ENCODE data around the gene PARD3B.
"Not testable (repeated sequence)": the region's sequence is repeated elsewhere in the genome, so short reads cannot be mapped to it uniquely, and the experiment has no call there.

PARD3B gene

DNA sequence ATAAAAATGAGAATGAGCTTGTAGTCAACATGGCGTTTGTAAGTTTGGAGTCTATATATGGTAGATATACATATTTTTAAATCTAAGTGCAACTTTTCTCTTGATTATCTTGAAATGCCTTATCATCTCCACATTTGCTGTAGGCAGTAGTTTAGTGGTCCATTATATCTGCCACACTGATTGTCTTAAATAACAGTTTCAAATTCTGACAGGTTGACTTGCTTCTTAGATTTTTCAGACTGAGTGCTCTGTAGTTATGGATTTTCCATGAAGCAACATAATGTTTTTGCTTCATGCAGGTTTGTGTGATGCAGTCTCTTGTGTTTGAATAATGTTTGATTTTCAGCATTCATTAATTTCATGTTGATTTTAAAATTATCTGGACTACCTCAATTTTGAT, 12.3 kb downstream of the PARD3B start:
- H3K79me2 ChIP-seq (ENCODE audit: insufficient read depth, low read length): no peaks in the 10 kb centered on the region
- TF ChIP-seq EZH2phosphoT487 (conservative IDR thresholded peaks at IDR 0.05; ENCODE audit: low read length): no peak
- TF ChIP-seq, protein P1, sequence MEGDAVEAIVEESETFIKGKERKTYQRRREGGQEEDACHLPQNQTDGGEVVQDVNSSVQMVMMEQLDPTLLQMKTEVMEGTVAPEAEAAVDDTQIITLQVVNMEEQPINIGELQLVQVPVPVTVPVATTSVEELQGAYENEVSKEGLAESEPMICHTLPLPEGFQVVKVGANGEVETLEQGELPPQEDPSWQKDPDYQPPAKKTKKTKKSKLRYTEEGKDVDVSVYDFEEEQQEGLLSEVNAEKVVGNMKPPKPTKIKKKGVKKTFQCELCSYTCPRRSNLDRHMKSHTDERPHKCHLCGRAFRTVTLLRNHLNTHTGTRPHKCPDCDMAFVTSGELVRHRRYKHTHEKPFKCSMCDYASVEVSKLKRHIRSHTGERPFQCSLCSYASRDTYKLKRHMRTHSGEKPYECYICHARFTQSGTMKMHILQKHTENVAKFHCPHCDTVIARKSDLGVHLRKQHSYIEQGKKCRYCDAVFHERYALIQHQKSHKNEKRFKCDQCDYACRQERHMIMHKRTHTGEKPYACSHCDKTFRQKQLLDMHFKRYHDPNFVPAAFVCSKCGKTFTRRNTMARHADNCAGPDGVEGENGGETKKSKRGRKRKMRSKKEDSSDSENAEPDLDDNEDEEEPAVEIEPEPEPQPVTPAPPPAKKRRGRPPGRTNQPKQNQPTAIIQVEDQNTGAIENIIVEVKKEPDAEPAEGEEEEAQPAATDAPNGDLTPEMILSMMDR (IDR thresholded peaks at IDR 0.05; ENCODE audit: insufficient read depth, low read length, poor library complexity, severe bottlenecking): no peak
- no peak overlapping the region for H3K4me3 ChIP-seq (ENCODE audit: insufficient read depth, low read length, poor library complexity, severe bottlenecking)
- H4K20me1 ChIP-seq (ENCODE audit: low read depth, low read length): no peaks in the 10 kb centered on the region
- H3K4me2 ChIP-seq (ENCODE audit: low read depth, low read length, poor library complexity, severe bottlenecking): no peak overlapping the region
- no peaks in the 10 kb centered on the region for H3K9me3 ChIP-seq (ENCODE audit: insufficient read depth, low read length)
- H3K9ac ChIP-seq (ENCODE audit: low read length): no peak overlapping the region
- no peaks in the 10 kb centered on the region for H3K9me2 ChIP-seq (replicated peaks; ENCODE audit: insufficient read depth, low read length)
- H3F3A ChIP-seq (ENCODE audit: insufficient read depth): no peaks in the 10 kb centered on the region
- no peaks in the 10 kb centered on the region for H3K27me3 ChIP-seq (ENCODE audit: low read length)
- no peaks in the 10 kb centered on the region for H3K36me3 ChIP-seq (ENCODE audit: low read length)
- H3K27ac ChIP-seq (ENCODE audit: low read depth, low read length): no peak overlapping the region
- no peak overlapping the region for H2AFZ ChIP-seq (ENCODE audit: low read depth, low read length, severe bottlenecking)

DNA sequence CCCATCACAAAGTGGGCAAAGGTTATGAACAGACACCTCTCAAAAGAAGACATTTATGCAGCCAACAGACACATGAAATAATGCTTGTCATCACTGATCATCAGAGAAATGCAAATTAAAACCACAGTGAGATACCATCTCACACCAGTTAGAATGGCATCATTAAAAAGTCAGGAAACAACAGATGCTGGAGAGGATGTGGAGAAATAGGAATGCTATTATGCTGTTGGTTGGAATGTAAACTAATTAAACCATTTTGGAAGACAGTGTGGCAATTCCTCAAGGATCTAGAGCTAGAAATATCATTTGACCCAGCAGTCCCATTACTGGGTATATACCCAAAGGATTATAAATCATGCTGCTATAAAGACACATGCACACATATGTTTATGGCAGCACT, 14.1 kb downstream of the PARD3B start:
- H3K4me3 ChIP-seq (ENCODE audit: insufficient read depth, low read length, poor library complexity, severe bottlenecking); H3F3A ChIP-seq (ENCODE audit: insufficient read depth); H3K9ac ChIP-seq (ENCODE audit: low read length); H3K27ac ChIP-seq (ENCODE audit: low read depth, low read length); H3K79me2 ChIP-seq (ENCODE audit: insufficient read depth, low read length); H3K27me3 ChIP-seq (ENCODE audit: low read length); H3K4me2 ChIP-seq (ENCODE audit: low read depth, low read length, poor library complexity, severe bottlenecking); H2AFZ ChIP-seq (ENCODE audit: low read depth, low read length, severe bottlenecking); H3K9me3 ChIP-seq (ENCODE audit: insufficient read depth, low read length); H3K9me2 ChIP-seq (replicated peaks; ENCODE audit: insufficient read depth, low read length); H4K20me1 ChIP-seq (ENCODE audit: low read depth, low read length); H3K36me3 ChIP-seq (ENCODE audit: low read length): not testable (repeated sequence)

DNA sequence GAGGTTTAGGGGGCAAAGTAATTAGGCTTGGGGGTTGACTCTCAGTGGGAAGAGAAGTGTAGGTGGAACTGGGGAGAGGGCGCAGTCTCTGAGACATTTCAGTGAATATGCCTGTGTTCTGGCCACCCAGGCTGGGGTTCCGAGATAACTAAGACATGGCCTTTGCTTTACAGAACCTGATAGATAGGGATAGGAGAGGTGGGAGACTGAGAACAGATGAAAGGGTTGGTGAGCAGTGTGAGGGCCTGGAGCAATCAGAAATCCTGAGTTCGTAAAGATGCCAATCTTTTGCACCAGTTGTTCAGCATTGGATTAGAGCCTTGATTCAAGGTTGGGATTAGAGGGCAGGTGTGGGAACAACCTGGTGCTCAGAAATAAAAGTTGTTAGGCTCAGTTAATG, 15.6 kb downstream of the PARD3B start:
- TF ChIP-seq, protein P1 (IDR thresholded peaks at IDR 0.05; ENCODE audit: insufficient read depth, low read length, poor library complexity, severe bottlenecking): no peak
- TF ChIP-seq EZH2phosphoT487 (conservative IDR thresholded peaks at IDR 0.05; ENCODE audit: low read length): no peak
- Histone ChIP-seq H3K27ac (ENCODE audit: low read depth, low read length) (no peak overlapping the region), H3K9ac (ENCODE audit: low read length) (no peak overlapping the region)

DNA sequence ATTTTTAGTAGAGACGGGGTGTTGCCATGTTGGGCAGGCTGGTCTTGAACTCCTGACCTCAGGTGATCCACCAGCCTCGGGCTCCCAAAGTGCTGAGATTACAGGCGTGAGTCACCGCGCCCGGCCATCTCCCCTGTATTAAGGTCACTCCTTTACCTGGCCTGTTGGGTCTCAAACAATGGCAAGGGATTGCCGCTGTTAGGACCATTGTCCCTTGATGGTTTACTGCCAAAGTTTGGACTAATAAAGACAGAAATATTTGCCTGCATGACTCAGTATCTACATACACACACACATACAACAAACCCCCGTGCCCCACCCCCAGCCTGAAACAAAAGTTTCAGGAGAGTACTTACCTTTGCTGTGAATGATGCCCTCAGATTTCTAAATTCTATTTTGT, 16.5 kb downstream of the PARD3B start:
- no peak overlapping the region for H2AFZ ChIP-seq (ENCODE audit: low read depth, low read length, severe bottlenecking)
- no peaks in the 10 kb centered on the region for H3K9me3 ChIP-seq (ENCODE audit: insufficient read depth, low read length)
- H3K79me2 ChIP-seq (ENCODE audit: insufficient read depth, low read length): no peaks in the 10 kb centered on the region
- H3K4me3 ChIP-seq (ENCODE audit: insufficient read depth, low read length, poor library complexity, severe bottlenecking): no peak overlapping the region
- no peaks in the 10 kb centered on the region for H3K36me3 ChIP-seq (ENCODE audit: low read length)
- H3K27ac ChIP-seq (ENCODE audit: low read depth, low read length): no peak overlapping the region
- TF ChIP-seq, protein P1 (IDR thresholded peaks at IDR 0.05; ENCODE audit: insufficient read depth, low read length, poor library complexity, severe bottlenecking): no peak
- TF ChIP-seq EZH2phosphoT487 (conservative IDR thresholded peaks at IDR 0.05; ENCODE audit: low read length): no peak
- H3F3A ChIP-seq (ENCODE audit: insufficient read depth): no peaks in the 10 kb centered on the region
- no peak overlapping the region for H3K4me2 ChIP-seq (ENCODE audit: low read depth, low read length, poor library complexity, severe bottlenecking)
- no peaks in the 10 kb centered on the region for H4K20me1 ChIP-seq (ENCODE audit: low read depth, low read length)
- H3K27me3 ChIP-seq (ENCODE audit: low read length): no peaks in the 10 kb centered on the region
- no peaks in the 10 kb centered on the region for H3K9me2 ChIP-seq (replicated peaks; ENCODE audit: insufficient read depth, low read length)
- no peak overlapping the region for H3K9ac ChIP-seq (ENCODE audit: low read length)

More for the DNA sequence above, 15.6 kb downstream of the PARD3B start:
- no peaks in the 10 kb centered on the region for H4K20me1 ChIP-seq (ENCODE audit: low read depth, low read length)
- H2AFZ ChIP-seq (ENCODE audit: low read depth, low read length, severe bottlenecking): no peak overlapping the region
- no peaks in the 10 kb centered on the region for H3K9me2 ChIP-seq (replicated peaks; ENCODE audit: insufficient read depth, low read length)
- no peak overlapping the region for H3K4me2 ChIP-seq (ENCODE audit: low read depth, low read length, poor library complexity, severe bottlenecking)
- no peaks in the 10 kb centered on the region for H3K27me3 ChIP-seq (ENCODE audit: low read length)
- H3F3A ChIP-seq (ENCODE audit: insufficient read depth): no peaks in the 10 kb centered on the region
- H3K36me3 ChIP-seq (ENCODE audit: low read length): no peaks in the 10 kb centered on the region
- H3K4me3 ChIP-seq (ENCODE audit: insufficient read depth, low read length, poor library complexity, severe bottlenecking): no peak overlapping the region
- H3K79me2 ChIP-seq (ENCODE audit: insufficient read depth, low read length): no peaks in the 10 kb centered on the region
- H3K9me3 ChIP-seq (ENCODE audit: insufficient read depth, low read length): no peaks in the 10 kb centered on the region

Measured in SU-DHL-6 (cell line).